Measurements from ENCODE around the gene PAQR9. TPM values are rescaled to one million over a fixed set of nuclear protein-coding genes. Genes with fewer than 3 reads are reported as not detected.

The PAQR9 gene
- total and polyA plus RNA-seq, 9 of the 15 experiments (the other 6 are each of a cell fraction or from before 2014, with no cell fraction given) = 0.04 to 0.58 (median 0.22) TPM

DNA sequence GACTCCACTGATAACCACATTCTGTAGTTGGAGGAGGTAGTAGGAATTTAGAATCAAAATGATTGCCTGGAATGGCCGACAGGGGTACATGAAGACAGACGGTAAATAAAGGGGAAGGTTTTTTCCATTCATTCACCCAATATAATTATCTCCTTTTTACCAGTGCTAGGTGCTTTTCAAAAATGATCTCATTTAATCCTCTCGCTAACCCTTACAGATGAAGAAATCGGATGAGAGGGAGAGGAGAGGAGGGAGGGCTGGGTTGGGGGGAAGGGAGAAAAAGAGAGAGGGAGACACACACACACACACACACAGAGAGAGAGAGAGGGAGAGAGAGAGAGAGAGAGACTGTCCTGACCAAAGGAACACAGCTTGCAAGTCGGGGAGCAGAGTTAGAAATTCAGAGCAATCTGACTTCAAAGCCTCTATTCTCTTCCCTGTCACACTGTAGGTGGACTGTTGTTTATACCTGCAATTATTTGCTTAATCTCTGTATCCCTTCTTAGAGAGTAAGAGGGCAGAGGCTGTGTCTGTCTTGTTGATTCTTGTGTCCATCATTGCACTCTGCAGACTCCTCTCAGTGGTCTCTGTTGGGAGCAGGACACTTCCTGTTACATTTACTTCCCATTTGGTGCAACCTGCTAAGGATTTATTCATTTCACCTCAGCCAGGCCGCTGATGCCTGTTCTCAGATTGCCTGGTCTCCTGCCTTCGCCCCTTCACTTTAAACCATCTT is 18.7 kb upstream of the PAQR9 start (continued):
- TF ChIP-seq, protein P1, sequence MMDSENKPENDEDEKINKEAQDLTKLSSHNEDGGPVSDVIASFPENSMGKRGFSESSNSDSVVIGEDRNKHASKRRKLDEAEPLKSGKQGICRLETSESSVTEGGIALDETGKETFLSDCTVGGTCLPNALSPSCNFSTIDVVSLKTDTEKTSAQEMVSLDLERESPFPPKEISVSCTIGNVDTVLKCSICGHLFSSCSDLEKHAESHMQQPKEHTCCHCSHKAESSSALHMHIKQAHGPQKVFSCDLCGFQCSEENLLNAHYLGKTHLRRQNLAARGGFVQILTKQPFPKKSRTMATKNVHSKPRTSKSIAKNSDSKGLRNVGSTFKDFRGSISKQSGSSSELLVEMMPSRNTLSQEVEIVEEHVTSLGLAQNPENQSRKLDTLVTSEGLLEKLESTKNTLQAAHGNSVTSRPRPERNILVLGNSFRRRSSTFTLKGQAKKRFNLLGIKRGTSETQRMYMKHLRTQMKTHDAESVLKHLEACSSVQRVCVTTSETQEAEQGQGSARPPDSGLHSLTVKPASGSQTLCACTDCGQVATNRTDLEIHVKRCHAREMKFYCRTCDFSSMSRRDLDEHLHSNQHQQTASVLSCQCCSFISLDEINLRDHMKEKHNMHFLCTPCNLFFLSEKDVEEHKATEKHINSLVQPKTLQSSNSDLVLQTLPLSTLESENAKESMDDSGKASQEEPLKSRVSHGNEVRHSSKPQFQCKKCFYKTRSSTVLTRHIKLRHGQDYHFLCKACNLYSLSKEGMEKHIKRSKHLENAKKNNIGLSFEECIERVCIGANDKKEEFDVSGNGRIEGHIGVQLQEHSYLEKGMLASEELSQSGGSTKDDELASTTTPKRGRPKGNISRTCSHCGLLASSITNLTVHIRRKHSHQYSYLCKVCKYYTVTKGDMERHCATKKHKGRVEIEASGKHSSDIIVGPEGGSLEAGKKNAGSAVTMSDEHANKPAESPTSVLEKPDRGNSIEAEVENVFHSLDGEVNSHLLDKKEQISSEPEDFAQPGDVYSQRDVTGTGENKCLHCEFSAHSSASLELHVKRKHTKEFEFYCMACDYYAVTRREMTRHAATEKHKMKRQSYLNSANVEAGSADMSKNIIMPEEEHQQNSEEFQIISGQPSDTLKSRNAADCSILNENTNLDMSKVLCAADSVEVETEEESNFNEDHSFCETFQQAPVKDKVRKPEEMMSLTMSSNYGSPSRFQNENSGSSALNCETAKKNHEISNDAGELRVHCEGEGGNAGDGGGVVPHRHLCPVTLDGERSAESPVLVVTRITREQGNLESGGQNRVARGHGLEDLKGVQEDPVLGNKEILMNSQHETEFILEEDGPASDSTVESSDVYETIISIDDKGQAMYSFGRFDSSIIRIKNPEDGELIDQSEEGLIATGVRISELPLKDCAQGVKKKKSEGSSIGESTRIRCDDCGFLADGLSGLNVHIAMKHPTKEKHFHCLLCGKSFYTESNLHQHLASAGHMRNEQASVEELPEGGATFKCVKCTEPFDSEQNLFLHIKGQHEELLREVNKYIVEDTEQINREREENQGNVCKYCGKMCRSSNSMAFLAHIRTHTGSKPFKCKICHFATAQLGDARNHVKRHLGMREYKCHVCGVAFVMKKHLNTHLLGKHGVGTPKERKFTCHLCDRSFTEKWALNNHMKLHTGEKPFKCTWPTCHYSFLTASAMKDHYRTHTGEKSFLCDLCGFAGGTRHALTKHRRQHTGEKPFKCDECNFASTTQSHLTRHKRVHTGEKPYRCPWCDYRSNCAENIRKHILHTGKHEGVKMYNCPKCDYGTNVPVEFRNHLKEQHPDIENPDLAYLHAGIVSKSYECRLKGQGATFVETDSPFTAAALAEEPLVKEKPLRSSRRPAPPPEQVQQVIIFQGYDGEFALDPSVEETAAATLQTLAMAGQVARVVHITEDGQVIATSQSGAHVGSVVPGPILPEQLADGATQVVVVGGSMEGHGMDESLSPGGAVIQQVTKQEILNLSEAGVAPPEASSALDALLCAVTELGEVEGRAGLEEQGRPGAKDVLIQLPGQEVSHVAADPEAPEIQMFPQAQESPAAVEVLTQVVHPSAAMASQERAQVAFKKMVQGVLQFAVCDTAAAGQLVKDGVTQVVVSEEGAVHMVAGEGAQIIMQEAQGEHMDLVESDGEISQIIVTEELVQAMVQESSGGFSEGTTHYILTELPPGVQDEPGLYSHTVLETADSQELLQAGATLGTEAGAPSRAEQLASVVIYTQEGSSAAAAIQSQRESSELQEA (IDR thresholded peaks at IDR 0.05; ENCODE audit: low read depth) = no peak
- TF ChIP-seq HDAC1 (IDR thresholded peaks at IDR 0.05) = peak in 1 of 2 experiments; percentile 44; a peak in 1 of 4 replicates
- peak in 1 of 2 experiments; percentile 28; a peak in 1 of 4 replicates for TF ChIP-seq KDM1A (IDR thresholded peaks at IDR 0.05)
- TF ChIP-seq SMARCE1 (IDR thresholded peaks at IDR 0.05) = 0 out of 2 replicates have a peak, but pooled peaks have one; percentile 24
- TF ChIP-seq, protein P2, sequence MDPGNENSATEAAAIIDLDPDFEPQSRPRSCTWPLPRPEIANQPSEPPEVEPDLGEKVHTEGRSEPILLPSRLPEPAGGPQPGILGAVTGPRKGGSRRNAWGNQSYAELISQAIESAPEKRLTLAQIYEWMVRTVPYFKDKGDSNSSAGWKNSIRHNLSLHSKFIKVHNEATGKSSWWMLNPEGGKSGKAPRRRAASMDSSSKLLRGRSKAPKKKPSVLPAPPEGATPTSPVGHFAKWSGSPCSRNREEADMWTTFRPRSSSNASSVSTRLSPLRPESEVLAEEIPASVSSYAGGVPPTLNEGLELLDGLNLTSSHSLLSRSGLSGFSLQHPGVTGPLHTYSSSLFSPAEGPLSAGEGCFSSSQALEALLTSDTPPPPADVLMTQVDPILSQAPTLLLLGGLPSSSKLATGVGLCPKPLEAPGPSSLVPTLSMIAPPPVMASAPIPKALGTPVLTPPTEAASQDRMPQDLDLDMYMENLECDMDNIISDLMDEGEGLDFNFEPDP (CRISPR knock-in tag; IDR thresholded peaks at IDR 0.05) = no peak
- 0 out of 2 replicates have a peak, but pooled peaks have one; percentile 32 for TF ChIP-seq CBFA2T3 (IDR thresholded peaks at IDR 0.05)
- TF ChIP-seq PTBP1 (IDR thresholded peaks at IDR 0.05; ENCODE audit: low read depth, low read length) = no peak
- TF ChIP-seq MYBL2 (IDR thresholded peaks at IDR 0.05; ENCODE audit: low read depth) = 0 out of 2 replicates have a peak, but pooled peaks have one; percentile 30
- TF ChIP-seq MYBL2 (CRISPR knock-in tag; IDR thresholded peaks at IDR 0.05; ENCODE audit: borderline replicate concordance) = no peak
- TF ChIP-seq, protein P3, sequence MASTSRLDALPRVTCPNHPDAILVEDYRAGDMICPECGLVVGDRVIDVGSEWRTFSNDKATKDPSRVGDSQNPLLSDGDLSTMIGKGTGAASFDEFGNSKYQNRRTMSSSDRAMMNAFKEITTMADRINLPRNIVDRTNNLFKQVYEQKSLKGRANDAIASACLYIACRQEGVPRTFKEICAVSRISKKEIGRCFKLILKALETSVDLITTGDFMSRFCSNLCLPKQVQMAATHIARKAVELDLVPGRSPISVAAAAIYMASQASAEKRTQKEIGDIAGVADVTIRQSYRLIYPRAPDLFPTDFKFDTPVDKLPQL (IDR thresholded peaks at IDR 0.05; ENCODE audit: extremely low read depth, insufficient read length) = no peak
- TF ChIP-seq, protein P4, sequence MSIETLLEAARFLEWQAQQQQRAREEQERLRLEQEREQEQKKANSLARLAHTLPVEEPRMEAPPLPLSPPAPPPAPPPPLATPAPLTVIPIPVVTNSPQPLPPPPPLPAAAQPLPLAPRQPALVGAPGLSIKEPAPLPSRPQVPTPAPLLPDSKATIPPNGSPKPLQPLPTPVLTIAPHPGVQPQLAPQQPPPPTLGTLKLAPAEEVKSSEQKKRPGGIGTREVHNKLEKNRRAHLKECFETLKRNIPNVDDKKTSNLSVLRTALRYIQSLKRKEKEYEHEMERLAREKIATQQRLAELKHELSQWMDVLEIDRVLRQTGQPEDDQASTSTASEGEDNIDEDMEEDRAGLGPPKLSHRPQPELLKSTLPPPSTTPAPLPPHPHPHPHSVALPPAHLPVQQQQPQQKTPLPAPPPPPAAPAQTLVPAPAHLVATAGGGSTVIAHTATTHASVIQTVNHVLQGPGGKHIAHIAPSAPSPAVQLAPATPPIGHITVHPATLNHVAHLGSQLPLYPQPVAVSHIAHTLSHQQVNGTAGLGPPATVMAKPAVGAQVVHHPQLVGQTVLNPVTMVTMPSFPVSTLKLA (conservative IDR thresholded peaks at IDR 0.05) = peak in 1 of 2 experiments; percentile 29; a peak in 1 of 4 replicates

Data from K562 (cell line).